Bladder microvascular endothelial cell (primary cell): Measurements from ENCODE around the gene NUMB. TPM values are rescaled to one million over a fixed set of nuclear protein-coding genes. Genes with fewer than 3 reads are reported as not detected.

ENCODE experiments used
- total RNA-seq: library from RNA; depleted of rRNA; stranded (reverse); fragments of >200 nt; gene quantifications from 2 replicates; pipeline ENCODE4 v1.2.3, GENCODE V29; 2014

NUMB gene
- total RNA-seq: 23.6 and 63.6 TPM in 2 replicates

DNA sequence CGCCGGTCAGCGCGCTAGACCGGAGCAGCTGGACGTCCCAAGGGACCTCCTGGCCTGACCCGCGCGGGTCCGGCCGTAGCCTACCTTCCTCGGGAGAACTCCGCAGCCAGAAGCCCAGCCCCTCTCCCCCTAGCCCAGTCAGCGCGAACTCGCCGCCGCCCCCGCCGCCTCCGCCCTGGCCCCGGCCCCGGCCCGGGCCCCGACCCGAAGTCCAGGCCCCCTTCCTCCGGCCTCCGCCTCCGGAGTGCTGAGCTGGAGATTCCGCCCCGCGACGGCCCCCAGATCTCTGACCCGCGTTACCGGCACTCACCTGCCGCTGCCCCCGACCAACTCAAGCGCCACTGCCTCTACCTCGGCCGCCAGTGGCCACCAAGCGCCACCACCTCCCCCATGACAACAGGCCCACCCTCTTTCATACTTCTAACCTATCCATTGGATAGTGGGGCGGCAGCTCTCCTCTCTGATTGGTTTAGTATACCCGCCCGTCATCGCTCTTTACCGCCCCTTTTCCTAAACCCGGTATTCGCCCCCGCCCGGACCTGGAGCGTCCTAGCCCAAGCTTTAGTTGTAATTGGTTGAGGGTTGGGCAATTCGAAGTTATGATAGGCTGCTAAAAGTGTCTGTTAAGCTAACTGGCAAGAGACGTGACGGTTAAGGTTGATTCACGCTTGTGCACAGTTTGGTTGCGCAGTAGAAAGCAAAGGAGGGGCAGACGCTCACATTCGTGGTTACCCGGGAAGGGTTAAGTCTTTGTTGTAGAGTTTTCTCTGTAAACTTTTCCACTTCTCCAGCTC, at the start of gene NUMB:
Gene NUMB (minus strand): TSS at position 364 of the 794 bp plus-strand sequence. CDS start 102,795 bp downstream, outside the sequence.

DNA sequence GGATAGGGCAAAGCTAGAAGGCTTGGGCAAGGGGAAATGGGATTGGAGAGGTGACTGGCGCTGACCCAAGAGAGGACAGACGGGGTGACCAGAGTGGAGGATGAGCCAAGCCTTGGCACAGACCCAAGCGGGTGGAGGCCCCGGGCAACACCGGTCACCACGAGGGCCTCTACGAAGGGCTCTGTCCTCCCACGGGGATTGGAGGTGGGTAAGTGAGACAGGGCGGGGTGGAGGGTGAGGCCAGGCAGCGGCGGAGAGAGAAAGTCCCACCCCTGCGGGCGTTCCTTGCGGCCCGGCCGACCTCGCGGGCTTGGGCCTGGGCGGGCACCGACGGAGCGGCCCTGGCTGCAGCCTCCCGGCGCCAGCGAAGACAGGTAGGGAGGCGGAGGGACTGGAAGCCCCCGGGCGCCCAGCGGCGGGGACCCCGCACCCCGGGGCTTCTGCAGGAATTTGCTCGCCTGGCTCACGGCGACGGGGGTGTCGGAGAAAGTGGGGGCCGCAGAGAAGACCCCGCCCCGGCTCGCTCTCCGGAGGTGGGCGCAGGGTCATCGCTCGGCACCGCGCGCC, 221.0 kb downstream of the NUMB start, which contains the start of gene PAPLN:
Gene PAPLN (plus strand): TSS at position 288 of the 567 bp plus-strand sequence. CDS start 2,273 bp downstream, outside the sequence.

Other genes starting within 250 kb of the NUMB start
- 7.8 and 73.1 TPM in 2 replicates for gene PAPLN, start 221.0 kb downstream of the NUMB start, total RNA-seq
- 14.6 and 15.8 TPM in 2 replicates for gene RIOX1, start 32.4 kb upstream of the NUMB start, total RNA-seq
- gene ACOT1, start 78.6 kb upstream of the NUMB start, total RNA-seq: 2.0 and 4.0 TPM in 2 replicates
- under 0.01 and 0.13 TPM in 2 replicates for gene HEATR4, start 100.4 kb upstream of the NUMB start, total RNA-seq
- 15.1 and 17.2 TPM in 2 replicates for gene ACOT2, start 110.7 kb upstream of the NUMB start, total RNA-seq
- gene ACOT4, start 133.3 kb upstream of the NUMB start, total RNA-seq: 0.49 and 0.76 TPM in 2 replicates
- not detected in 2 replicates for gene ACOT6, start 154.0 kb upstream of the NUMB start, total RNA-seq
- gene DNAL1, start 186.4 kb upstream of the NUMB start, total RNA-seq: 3.4 and 5.6 TPM in 2 replicates